VCaP (cell line): ENCODE measurements around the gene ABCA4.

ENCODE experiments used
- H3K27ac ChIP-seq: fragments of 450-650 bp; 2 replicates; pipeline ENCODE4 v1.5.1; 2017
- TF ChIP-seq, protein P1 (sequence below): fragments of 450-650 bp; conservative IDR thresholded peaks from 2 replicates; pipeline ENCODE4 v1.5.1; 2017; ENCODE audit warnings: mild to moderate bottlenecking, moderate library complexity

ABCA4 gene

DNA sequence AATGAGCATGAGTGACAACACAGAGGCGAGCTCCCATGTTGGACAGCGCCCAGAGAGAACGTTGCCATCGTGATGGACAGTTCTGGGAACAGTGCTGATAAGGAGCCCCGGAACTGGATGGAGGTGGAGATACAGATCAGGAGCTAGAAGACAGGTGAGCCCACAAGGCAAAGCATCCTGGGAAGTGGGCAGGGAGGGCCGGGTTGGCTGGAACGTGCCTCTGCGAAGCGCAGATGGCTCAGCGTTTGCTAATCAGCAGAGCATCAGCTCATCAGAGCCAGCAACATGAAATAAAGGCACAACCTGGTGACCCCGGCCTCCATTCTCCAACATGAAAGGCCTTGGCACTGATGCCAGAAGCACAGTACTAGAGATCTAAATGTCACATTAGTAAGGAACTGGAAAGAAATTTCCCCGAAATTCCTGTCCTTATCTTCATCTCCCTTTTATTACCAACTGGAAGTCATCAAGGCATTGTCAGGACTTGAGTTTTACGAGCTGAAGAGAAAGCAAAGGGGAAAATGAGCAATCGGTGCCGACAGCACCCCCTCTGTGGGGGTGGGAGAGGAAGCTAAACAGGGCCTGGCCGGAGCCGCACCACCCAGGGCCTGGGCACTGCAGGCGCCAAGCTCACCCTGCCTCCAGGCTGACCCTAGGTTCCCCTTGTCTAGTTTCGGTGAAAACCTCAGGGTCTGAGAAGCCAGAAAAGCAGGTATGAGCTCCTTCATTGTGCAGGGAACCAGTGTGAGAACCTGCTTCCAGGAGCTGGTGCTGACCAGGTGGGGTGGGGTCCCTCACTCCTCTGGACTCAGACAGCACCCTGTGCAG, 19.9 kb downstream of the ABCA4 start:
- TF ChIP-seq, protein P1, sequence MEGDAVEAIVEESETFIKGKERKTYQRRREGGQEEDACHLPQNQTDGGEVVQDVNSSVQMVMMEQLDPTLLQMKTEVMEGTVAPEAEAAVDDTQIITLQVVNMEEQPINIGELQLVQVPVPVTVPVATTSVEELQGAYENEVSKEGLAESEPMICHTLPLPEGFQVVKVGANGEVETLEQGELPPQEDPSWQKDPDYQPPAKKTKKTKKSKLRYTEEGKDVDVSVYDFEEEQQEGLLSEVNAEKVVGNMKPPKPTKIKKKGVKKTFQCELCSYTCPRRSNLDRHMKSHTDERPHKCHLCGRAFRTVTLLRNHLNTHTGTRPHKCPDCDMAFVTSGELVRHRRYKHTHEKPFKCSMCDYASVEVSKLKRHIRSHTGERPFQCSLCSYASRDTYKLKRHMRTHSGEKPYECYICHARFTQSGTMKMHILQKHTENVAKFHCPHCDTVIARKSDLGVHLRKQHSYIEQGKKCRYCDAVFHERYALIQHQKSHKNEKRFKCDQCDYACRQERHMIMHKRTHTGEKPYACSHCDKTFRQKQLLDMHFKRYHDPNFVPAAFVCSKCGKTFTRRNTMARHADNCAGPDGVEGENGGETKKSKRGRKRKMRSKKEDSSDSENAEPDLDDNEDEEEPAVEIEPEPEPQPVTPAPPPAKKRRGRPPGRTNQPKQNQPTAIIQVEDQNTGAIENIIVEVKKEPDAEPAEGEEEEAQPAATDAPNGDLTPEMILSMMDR: no peak
- peak overlapping the region; percentile 79 for H3K27ac ChIP-seq

DNA sequence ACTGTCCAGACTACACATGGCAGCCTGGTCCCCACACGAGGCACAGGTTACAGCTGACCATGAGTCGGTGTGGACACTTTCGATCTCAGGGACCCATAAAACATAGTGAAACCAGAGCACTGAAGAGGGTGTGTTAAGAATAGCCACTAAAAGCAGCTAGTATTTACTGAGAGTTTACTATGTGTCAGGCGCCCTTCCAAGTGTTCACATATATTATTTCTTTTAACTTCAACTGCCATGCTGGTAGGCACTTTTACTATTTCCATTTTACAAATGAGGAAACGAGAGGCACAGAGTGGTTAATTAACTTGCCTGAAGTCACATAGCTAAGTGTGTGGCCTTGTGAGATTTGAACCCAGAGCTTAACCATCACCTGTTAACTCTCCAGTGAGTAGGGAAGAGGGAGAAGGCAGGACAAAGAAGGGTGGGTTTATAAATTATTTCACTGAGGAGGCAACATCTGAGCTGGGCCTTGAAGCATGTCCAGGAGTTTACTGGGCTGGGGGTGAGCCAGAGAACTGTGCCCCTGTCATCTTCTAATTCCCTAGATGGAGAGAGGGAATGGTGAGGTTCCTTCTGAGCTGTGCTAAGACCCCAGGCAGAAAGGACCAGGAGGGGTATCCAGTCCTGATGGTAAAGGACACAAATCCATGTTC, 20.7 kb downstream of the ABCA4 start:
- TF ChIP-seq, protein P1: no peak
- peak overlapping the region; percentile 79 for H3K27ac ChIP-seq

GRCh38 chr1:94099303-94099702, 21.6 kb downstream of the ABCA4 start:
- TF ChIP-seq, protein P1: no peak
- peak overlapping the region; percentile 79; the same call in 1 of the 2 replicates for H3K27ac ChIP-seq

DNA sequence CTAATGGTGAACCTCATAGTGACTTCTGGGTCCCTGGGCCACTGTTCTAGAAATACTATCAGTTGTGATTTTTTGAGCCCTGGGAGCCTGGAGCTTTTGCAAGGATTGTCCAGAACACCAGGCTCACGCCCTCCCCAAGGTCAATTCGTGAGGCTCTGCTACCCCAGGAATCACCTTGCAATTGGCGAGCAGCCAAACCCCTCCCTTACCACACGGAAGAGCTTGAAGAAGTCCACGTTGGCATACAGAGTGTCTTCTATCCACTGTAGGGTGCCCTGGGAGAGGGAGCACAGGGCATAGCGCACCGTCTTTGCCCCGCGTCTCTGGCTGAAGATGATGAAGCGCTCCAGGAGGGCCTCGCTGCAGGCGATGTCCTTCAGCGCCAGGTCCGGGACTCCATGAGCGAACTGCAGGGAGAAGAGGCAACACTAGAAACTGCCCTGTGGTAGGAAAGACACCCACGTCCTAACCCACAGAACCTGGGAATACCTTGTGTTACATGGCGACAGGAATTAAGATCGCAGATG, 22.3 kb downstream of the ABCA4 start:
- H3K27ac ChIP-seq: no peak overlapping the region; the same call in 1 of the 2 replicates
- TF ChIP-seq, protein P1: no peak

DNA sequence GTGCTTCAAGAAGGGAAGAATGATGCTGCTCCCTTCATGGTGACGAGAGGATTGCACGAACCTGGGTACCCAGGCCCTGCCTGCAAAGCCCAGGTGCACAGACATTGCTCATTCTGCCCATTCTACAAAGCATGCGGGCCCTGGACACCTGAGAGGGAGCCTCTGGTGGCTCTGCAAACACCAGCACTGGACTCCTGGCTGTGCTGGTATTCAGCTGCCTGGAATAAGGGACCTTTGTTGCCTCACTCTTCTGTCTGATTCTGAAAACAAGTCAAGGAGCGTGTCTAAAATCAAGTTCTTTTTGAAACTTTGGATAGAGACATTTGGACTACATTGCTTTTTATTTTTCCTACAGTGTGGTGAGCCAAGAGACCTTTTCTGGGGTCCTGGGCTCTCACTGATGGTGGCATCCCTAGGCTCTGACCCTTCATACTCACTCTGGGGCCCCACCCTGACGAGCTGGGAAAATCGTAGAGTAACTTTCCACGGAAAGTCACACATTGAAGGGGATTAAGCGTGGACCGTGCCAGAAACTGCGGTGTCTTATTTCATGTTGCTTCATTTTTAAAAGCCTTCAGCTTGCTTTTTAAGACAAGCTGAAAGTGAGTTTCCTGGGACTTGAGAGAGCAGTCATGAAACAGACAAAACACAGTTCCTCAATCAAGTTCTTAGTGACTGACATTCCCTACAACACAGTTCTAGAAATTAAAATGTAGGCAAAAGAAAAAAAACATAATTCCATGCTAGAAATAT, 24.0 kb downstream of the ABCA4 start:
- TF ChIP-seq, protein P1: no peak
- H3K27ac ChIP-seq: no peak overlapping the region

DNA sequence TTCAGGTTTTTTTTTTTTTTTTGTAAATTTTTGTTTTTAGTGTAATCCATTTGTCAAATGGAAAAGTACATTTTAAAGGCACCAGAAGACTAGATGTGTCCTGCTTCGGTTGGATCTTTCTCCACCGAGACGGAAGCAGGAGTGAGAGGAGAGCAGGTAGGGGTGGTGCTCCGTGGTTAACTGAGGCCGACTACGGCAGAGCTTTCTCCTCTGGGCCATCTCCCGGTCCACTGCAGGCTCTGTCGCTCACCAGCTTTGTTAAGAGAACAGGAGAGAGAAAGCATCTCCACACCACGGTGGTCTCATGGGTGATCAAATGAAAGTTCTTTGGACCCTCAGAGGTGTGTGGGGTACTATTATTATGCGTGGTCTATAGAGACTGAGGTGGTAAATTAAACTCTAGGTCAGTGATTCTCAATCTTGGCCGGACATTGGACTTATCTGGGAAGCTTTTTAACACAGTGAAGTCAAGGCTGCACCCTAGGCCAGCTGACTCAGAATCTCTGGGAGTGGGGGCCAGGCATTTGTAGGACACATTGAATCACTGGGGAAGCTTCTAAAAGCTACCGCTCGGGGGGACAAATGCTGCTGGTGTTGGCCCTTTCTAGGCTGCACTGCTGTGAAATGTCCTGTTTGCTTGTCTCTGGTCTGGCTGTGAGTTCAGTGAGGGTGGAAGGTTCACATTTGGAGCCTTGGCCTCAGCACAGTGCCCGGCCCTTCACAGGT, 25.0 kb downstream of the ABCA4 start:
- H3K27ac ChIP-seq: no peak overlapping the region
- TF ChIP-seq, protein P1: no peak
